Chondrocyte (in vitro differentiated cells): Measurements from ENCODE around the gene SMARCA5. TPM values are rescaled to one million over a fixed set of nuclear protein-coding genes. Genes with fewer than 3 reads are reported as not detected.

Experiments
- DNase-seq: peaks from one replicate; pipeline ENCODE4 v3.0.0; 2021; ENCODE audit warnings: mixed read lengths, low spot score
- H3K27ac Mint-ChIP-seq: one replicate; pipeline ENCODE4 v1.8.0; 2021; ENCODE audit warnings: mild to moderate bottlenecking, moderate library complexity, mixed read lengths; ENCODE audit not compliant: unreplicated experiment
- H3K27me3 Mint-ChIP-seq: 2 replicates; pipeline ENCODE4 v1.8.0; 2021; ENCODE audit warnings: low read depth, mixed read lengths
- H3K36me3 Mint-ChIP-seq: 2 replicates; pipeline ENCODE4 v1.8.0; 2021; ENCODE audit warnings: low read depth, mixed read lengths
- H3K4me1 Mint-ChIP-seq: 2 replicates; pipeline ENCODE4 v1.8.0; 2021; ENCODE audit warnings: low read depth, mild to moderate bottlenecking, mixed read lengths
- H3K4me3 Mint-ChIP-seq: one replicate; pipeline ENCODE4 v1.8.0; 2021; ENCODE audit warnings: mild to moderate bottlenecking, moderate library complexity, mixed read lengths; ENCODE audit not compliant: unreplicated experiment
- H3K9me3 Mint-ChIP-seq: 2 replicates; pipeline ENCODE4 v1.8.0; 2021; ENCODE audit warnings: low read depth, mixed read lengths
- CTCF ChIP-seq: fragments of 200-600 bp; sonication (generic); IDR thresholded peaks from 2 replicates; pipeline ENCODE4 v1.5.0; 2021; ENCODE audit warnings: antibody characterized with exemption, mild to moderate bottlenecking, moderate library complexity
- total RNA-seq: library from RNA; stranded (reverse); gene quantifications from 3 replicates; pipeline ENCODE4 v1.2.1, GENCODE V29; 2021

Gene SMARCA5
- total RNA-seq, 1 donor from 2014 or later, result 42.5 TPM

- H3K4me3 Mint-ChIP-seq, result no peak overlapping the region
- no peaks in the 10 kb centered on the region for H3K36me3 Mint-ChIP-seq
- no peak overlapping the region for H3K27ac Mint-ChIP-seq
- TF ChIP-seq CTCF, result no peak
- H3K27me3 Mint-ChIP-seq, result peaks cover under 1% of the 10 kb centered on the region
- DNase-seq, result no peak
- H3K9me3 Mint-ChIP-seq, result no peaks in the 10 kb centered on the region
- H3K4me1 Mint-ChIP-seq, result no peaks in the 10 kb centered on the region
These were observed 11.3 kb upstream of the SMARCA5 start for GRCh38 chr4:143502231-143502630.

GRCh38 chr4:143506031-143506430 is 7.5 kb upstream of the SMARCA5 start:
- Mint-ChIP-seq H3K4me1 (no peaks in the 10 kb centered on the region), H3K27me3 (peaks cover 16% of the 10 kb centered on the region), H3K36me3 (no peaks in the 10 kb centered on the region), H3K4me3 (no peak overlapping the region), H3K27ac (no peak overlapping the region), H3K9me3 (peaks cover 3% of the 10 kb centered on the region)
- DNase-seq, result no peak
- no peak for TF ChIP-seq CTCF

GRCh38 chr4:143511906-143512305 is 1.6 kb upstream of the SMARCA5 start:
- no peak overlapping the region for H3K4me3 Mint-ChIP-seq
- H3K9me3 Mint-ChIP-seq, result peaks cover 3% of the 10 kb centered on the region
- no peak for DNase-seq
- H3K36me3 Mint-ChIP-seq, result peaks cover under 1% of the 10 kb centered on the region
- TF ChIP-seq CTCF, result no peak
- H3K4me1 Mint-ChIP-seq, result peaks cover 21% of the 10 kb centered on the region
- H3K27ac Mint-ChIP-seq, result no peak overlapping the region
- peaks cover 16% of the 10 kb centered on the region for H3K27me3 Mint-ChIP-seq

- Mint-ChIP-seq H3K36me3 (peaks cover 2% of the 10 kb centered on the region), H3K4me3 (peak overlapping the region; percentile 88), H3K27me3 (peaks cover 11% of the 10 kb centered on the region), H3K4me1 (peaks cover 29% of the 10 kb centered on the region), H3K27ac (peak overlapping the region; percentile 100), H3K9me3 (peaks cover 3% of the 10 kb centered on the region)
- DNase-seq, result no peak
- peak; percentile 7 for TF ChIP-seq CTCF
These were observed 556 bp upstream of the SMARCA5 start for GRCh38 chr4:143512978-143513313.

- H3K4me3 Mint-ChIP-seq, result peak overlapping the region; percentile 88
- peaks cover 33% of the 10 kb centered on the region for H3K4me1 Mint-ChIP-seq
- H3K27ac Mint-ChIP-seq, result peak overlapping the region; percentile 100
- no peak for TF ChIP-seq CTCF
- DNase-seq, result no peak
- H3K27me3 Mint-ChIP-seq, result peaks cover 4% of the 10 kb centered on the region
- peaks cover 5% of the 10 kb centered on the region for H3K36me3 Mint-ChIP-seq
- H3K9me3 Mint-ChIP-seq, result no peaks in the 10 kb centered on the region
These were observed 630 bp downstream of the SMARCA5 start for GRCh38 chr4:143514169-143514495.
